GM12874 (cell line): ENCODE results near the gene HOXD4.

Experiments
- TF ChIP-seq, protein P1 (sequence below): IDR thresholded peaks from 2 replicates; pipeline ENCODE4 v1.5.1; 2011; ENCODE audit warnings: low read depth, mild to moderate bottlenecking, control low read depth, low read length, moderate library complexity; ENCODE audit not compliant: insufficient read depth

HOXD4 gene

GRCh38 chr2:176181551-176181950 is 30.2 kb downstream of the HOXD4 start:
- TF ChIP-seq, protein P1, sequence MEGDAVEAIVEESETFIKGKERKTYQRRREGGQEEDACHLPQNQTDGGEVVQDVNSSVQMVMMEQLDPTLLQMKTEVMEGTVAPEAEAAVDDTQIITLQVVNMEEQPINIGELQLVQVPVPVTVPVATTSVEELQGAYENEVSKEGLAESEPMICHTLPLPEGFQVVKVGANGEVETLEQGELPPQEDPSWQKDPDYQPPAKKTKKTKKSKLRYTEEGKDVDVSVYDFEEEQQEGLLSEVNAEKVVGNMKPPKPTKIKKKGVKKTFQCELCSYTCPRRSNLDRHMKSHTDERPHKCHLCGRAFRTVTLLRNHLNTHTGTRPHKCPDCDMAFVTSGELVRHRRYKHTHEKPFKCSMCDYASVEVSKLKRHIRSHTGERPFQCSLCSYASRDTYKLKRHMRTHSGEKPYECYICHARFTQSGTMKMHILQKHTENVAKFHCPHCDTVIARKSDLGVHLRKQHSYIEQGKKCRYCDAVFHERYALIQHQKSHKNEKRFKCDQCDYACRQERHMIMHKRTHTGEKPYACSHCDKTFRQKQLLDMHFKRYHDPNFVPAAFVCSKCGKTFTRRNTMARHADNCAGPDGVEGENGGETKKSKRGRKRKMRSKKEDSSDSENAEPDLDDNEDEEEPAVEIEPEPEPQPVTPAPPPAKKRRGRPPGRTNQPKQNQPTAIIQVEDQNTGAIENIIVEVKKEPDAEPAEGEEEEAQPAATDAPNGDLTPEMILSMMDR, result no peak

- TF ChIP-seq, protein P1, result no peak
Observed at GRCh38 chr2:176182671-176183070, 31.3 kb downstream of the HOXD4 start.

DNA sequence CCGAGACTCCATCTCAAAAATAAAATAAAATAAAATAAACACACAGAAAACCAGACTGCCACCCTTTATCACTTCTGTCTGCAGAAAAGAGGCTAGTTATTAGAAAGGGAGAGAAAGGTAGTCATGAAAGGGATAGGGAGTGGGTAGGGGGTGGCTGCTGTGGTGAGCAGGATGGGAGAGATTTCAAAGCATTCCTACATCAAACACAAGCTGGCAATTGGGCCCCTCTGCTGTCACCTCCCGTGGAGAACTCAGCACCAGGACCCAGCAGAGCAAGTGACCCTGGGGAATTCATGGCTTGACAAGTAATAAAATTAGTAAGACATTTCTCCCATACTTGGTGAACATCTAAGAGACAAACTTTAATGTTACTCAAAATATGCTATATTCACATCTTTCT is 33.4 kb downstream of the HOXD4 start:
- TF ChIP-seq, protein P1, result no peak

- TF ChIP-seq, protein P1, result no peak
Observed at GRCh38 chr2:176186024-176186423, 34.7 kb downstream of the HOXD4 start.

DNA sequence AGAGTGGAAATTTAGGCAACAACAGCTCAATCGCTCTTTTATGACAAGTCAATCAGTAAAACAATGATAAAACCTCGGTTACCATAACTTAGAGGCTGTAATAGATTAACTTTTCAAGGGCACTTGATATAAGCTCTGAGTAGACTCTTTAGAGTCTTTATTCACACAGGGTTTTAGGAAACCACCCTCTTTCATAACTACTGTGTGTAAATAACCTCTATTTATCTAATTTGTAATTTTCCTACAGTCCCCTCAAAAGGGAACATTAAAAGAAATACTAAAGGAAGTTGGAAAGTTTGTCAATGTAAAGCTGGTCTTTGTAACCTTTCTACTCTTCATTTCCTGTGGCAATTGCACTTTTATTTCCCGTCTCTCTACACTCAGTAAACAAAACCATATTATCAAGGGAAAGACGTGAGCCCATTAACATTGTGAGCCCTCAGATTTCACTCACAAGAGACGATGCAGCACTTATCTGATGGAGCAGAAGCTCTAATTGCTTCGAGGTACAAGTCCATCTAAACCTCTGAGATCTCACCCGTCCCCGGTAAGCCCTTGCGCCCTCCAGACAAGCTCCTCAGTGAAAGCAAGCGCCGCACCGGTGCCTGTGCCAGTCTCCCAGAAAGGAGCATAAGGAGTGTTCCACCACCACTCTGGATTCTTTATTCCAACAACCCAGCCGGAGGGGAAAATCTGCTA is 36.0 kb downstream of the HOXD4 start:
- TF ChIP-seq, protein P1, result no peak

GRCh38 chr2:176187899-176188773 is 36.8 kb downstream of the HOXD4 start, which contains the start of gene HOXD1:
TSS of gene HOXD1 (plus strand) at chr2:176188668. CDS start at chr2:176188802, 134 bp downstream.
- TF ChIP-seq, protein P1, result no peak

DNA sequence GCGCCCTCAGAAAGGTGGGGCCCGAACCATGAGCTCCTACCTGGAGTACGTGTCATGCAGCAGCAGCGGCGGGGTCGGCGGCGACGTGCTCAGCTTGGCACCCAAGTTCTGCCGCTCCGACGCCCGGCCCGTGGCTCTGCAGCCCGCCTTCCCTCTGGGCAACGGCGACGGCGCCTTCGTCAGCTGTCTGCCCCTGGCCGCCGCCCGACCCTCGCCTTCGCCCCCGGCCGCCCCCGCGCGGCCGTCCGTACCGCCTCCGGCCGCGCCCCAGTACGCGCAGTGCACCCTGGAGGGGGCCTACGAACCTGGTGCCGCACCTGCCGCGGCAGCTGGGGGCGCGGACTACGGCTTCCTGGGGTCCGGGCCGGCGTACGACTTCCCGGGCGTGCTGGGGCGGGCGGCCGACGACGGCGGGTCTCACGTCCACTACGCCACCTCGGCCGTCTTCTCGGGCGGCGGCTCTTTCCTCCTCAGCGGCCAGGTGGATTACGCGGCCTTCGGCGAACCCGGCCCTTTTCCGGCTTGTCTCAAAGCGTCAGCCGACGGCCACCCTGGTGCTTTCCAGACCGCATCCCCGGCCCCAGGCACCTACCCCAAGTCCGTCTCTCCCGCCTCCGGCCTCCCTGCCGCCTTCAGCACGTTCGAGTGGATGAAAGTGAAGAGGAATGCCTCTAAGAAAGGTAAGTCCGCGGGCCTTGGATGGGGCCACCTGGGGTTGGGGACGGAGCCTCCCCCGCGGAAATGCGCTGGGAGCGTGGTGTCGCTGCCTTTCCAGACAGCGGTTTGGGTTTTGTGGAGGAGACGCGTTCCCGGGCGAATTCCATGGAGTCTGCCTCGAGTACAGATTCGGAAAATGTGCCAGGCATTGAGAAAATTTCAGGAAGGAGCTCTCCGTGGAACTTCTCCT is 37.7 kb downstream of the HOXD4 start:
- TF ChIP-seq, protein P1, result no peak
